C4-2B (cell line): Measurements from ENCODE around the gene ELP1.
"Not testable (repeated sequence)": the region's sequence is repeated elsewhere in the genome, so short reads cannot be mapped to it uniquely, and the experiment has no call there.

ENCODE experiments used
- ZFX ChIP-seq: fragments of 450-650 bp; IDR thresholded peaks from 2 replicates; pipeline ENCODE4 v1.6.1; 2017
- TF ChIP-seq, protein P1 (sequence below): fragments of 450-650 bp; conservative IDR thresholded peaks from 2 replicates; pipeline ENCODE4 v1.5.1; 2017; ENCODE audit warnings: mild to moderate bottlenecking

DNA sequence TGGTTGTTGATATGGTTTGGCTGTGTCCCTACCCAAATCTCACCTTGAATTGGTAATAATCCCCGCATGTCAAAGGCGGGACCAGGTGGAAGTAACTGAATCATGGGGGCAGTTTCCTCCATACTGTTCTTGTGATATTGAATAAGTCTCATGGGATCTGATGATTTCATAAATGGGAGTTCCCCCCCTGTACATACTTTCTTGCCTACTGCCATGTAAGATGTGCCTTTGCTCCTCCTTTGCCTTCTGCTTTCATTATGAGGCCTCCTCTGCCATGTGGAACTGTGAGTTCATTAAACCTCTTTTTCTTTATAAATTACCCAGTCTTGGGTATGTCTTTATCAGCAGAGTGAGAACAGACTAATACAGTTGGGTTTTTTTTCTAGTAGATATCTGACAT, 37.5 kb upstream of the ELP1 start:
- TF ChIP-seq, protein P1, sequence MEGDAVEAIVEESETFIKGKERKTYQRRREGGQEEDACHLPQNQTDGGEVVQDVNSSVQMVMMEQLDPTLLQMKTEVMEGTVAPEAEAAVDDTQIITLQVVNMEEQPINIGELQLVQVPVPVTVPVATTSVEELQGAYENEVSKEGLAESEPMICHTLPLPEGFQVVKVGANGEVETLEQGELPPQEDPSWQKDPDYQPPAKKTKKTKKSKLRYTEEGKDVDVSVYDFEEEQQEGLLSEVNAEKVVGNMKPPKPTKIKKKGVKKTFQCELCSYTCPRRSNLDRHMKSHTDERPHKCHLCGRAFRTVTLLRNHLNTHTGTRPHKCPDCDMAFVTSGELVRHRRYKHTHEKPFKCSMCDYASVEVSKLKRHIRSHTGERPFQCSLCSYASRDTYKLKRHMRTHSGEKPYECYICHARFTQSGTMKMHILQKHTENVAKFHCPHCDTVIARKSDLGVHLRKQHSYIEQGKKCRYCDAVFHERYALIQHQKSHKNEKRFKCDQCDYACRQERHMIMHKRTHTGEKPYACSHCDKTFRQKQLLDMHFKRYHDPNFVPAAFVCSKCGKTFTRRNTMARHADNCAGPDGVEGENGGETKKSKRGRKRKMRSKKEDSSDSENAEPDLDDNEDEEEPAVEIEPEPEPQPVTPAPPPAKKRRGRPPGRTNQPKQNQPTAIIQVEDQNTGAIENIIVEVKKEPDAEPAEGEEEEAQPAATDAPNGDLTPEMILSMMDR: not testable (repeated sequence)
- not testable (repeated sequence) for TF ChIP-seq ZFX
